CD4-positive, alpha-beta T cell treated with Interleukin-12 subunit alpha and Interleukin-12 subunit beta, for 1 hour (primary cell): ENCODE data around the gene RFLNA.

Experiments used
- DNase-seq: peaks from one replicate; pipeline ENCODE4 v3.0.0-alpha.2; 2020

RFLNA gene

DNA sequence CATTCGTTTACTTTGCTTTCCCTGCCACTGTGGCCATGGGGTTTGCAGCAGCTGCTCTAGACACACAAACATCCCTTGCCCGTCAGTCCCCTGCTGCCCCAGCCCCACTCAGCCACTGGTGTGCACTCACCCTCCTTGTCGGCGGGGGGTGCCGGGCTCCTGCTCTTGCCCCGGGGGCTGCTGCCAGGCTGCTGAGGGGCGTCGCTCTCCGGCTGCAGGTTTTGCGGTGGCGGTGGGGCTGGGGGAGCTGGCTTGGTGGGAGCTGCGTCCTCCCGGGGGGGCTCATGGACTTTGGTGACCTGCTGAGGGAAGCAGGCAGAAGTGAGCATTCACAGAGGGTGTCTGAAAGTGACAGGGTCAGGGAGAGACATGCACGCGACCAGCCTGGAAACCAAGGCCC, 67.1 kb downstream of the RFLNA start:
- DNase-seq: no peak

DNA sequence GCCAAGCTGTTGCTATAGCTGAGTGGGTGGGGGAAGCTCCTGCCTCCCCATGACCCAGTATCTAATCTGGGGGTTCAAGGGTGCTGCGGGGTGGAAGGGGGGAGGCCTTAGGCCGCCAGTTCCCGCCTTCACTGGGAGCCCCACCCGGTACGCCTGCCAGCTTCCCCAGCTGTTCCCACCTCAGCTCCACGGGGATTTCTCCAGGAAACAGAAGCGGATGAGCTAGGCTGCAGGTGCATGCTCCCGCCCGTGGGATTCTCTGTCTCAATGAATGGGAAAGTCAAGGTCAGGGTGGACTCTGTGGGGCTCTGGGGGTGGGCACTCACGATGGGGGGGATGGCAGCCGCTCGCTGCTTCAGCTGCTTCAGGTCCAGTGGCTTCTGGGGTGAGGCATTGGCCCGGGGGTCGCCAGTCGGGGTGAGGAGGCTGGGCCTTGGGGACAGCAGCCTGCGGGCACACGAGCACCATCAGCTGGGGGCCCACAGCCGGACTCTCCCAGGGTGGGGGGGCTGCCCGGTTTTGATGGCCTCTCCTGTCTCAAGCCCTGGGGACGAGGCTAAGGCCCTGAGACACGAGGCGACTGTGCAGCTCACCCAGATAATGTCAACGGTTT, 68.6 kb downstream of the RFLNA start:
- DNase-seq: no peak

DNA sequence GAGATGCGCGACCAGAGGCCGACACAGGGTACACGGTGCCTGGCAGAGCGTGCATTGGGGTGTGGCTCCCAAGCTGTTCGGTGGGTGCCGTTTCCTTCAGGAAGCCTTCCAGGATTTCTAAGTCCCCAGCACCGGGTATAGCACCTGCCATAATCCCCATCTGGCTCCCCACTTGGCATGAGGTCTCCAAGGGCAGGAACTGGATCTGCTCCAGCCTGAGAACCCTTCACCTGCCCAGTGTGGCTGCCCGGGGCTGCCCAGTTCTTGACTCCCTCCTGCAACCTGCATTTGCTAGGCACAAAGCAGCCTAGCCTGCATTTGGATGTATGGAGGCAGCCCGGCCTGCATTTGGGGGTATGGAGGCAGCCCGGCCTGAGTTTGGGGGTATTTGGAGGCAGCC, 69.7 kb downstream of the RFLNA start:
- DNase-seq: no peak
